HEK293T (cell line): ENCODE results near the gene SRBD1.

Source experiments
- FOXA1 ChIP-seq: fragments of 450-650 bp; IDR thresholded peaks from 2 replicates; pipeline ENCODE4 v1.6.1; 2016; ENCODE audit warnings: mild to moderate bottlenecking
- FOXK2 ChIP-seq: fragments of 450-650 bp; IDR thresholded peaks from 2 replicates; pipeline ENCODE4 v1.6.1; 2016; ENCODE audit warnings: mild to moderate bottlenecking
- HDGF ChIP-seq: fragments of 450-650 bp; IDR thresholded peaks from 2 replicates; pipeline ENCODE4 v1.6.1; 2017; ENCODE audit warnings: antibody characterized with exemption, borderline replicate concordance
- L3MBTL2 ChIP-seq: fragments of 450-650 bp; conservative IDR thresholded peaks from 2 replicates; pipeline ENCODE4 v1.6.1; 2016; ENCODE audit warnings: mild to moderate bottlenecking
- NFRKB ChIP-seq: fragments of 450-650 bp; IDR thresholded peaks from 2 replicates; pipeline ENCODE4 v1.6.1; 2016; ENCODE audit warnings: mild to moderate bottlenecking, moderate library complexity
- SUZ12 ChIP-seq: fragments of 450-650 bp; IDR thresholded peaks from 2 replicates; pipeline ENCODE4 v1.6.1; 2016; ENCODE audit warnings: mild to moderate bottlenecking

- no peak for TF ChIP-seq HDGF
- no peak for TF ChIP-seq FOXK2
- TF ChIP-seq SUZ12 = no peak
- TF ChIP-seq FOXA1 = no peak
- TF ChIP-seq NFRKB = no peak
- no peak for TF ChIP-seq L3MBTL2
Measured at GRCh38 chr2:45542013-45542412, 69.1 kb downstream of the SRBD1 start.
